CD4-positive, alpha-beta T cell treated with Interleukin-6 at 100 ng/mL for 8 hours (primary cell): ENCODE measurements around the gene SKIL.

ENCODE experiments used
- DNase-seq: peaks from one replicate; pipeline ENCODE4 v3.0.0-alpha.2; 2020; ENCODE audit warnings: mixed read lengths, low spot score

SKIL gene

DNA sequence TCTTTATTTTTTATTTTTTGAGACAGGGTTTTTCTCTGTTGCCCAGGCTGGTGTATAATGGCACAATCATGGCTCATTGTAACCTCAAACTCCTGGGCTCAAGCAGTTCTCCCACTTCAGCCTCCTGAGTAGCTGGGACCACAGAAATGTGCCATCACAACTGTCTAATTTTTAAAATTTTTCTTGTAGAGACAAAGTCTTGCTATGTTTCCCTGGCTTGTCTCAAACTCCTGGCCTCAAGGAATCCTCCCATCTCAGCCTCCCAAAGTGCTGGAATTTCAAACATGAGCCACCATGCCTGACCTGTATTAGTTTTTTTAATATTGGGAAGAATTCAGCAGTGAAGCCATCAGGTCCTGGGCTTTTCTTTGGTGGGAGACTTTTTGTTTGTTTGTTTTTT is 47.6 kb downstream of the SKIL start:
- DNase-seq = no peak

DNA sequence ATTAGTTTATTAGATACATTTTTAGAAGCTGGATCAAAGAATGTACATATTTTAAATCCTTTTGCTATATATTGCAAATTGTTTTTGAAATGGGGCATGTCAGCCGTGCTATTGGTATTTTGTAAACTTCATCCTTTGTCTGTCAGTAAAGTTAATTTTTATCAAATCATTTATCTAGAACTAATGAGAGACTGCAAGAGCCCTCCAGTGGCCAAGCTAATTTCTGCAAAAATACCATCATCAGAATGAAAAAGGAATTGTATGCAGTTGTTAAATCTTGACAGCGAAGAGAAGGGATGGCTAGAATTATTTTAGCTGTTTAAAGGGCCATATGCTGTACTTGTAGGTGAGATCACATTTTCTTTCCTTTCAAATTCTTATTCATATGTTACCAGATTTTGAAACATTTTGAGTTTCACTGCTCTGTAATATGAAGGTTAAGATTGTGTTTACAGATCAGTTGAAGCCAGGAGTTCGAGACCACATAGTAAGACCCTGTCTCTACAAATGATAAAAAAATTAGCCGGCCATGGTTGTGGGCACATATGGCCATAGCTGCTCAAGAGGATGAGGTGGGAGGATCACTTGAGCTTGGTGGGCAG is 53.0 kb downstream of the SKIL start:
- no peak for DNase-seq

DNA sequence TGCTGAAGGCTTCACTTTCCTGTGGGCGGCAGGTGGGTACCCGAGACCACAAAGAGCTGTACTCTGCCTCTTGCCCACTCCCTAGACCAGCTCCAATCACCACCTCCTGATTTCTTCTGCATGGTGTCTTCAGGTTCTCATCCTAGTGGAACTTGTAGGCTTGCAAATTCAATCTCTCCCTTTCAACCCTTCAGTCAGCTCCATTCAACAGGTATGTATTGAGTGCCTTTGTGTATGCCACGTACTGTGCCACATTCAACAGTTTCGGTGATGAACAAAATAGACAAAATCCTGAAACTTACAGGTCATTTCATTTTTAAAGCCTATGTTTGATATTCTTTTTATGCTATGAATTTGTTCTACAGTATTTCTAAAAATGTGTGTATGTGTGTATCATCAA is 55.8 kb downstream of the SKIL start:
- no peak for DNase-seq

DNA sequence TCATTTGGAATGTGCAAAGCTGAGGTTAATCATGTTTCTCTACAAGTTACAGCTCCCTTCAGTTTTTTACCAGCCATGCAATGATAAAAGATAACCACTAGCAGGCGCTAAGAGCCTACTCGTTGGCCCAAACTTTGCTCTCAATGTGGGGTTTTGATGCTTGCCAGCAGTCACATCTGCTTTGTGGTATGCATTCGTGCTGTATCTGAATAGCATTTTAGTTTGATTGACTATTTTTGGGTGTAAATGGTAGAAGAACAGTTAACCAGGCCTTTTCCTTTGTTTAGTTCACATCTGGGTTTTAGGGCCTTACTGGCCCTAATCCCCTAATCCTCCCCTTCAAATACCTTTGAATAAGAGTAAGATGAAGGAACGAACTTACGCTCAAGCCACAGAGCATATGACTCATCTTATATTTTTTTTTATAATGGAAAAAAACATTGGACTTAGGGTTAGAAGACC is 56.7 kb downstream of the SKIL start:
- DNase-seq = peak; percentile 32

DNA sequence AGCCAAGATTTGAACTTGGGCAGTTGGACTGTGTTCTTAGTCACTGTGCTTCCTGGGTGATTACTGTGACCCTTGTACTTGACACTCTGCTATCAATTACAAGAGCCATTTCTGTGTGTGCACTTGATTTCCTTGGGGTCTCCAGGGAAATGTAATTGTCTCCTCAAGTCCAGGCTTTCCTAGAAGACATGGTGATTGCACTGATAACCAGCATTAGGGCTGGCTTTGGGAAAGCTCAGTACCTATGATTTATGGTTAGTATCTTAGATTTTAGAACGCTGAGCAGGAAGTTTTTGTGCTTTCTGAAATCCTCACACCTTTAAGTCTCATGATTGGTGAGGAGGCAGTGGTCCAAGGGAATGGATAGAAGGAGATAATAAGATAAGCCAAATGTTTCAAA is 59.6 kb downstream of the SKIL start:
- no peak for DNase-seq

DNA sequence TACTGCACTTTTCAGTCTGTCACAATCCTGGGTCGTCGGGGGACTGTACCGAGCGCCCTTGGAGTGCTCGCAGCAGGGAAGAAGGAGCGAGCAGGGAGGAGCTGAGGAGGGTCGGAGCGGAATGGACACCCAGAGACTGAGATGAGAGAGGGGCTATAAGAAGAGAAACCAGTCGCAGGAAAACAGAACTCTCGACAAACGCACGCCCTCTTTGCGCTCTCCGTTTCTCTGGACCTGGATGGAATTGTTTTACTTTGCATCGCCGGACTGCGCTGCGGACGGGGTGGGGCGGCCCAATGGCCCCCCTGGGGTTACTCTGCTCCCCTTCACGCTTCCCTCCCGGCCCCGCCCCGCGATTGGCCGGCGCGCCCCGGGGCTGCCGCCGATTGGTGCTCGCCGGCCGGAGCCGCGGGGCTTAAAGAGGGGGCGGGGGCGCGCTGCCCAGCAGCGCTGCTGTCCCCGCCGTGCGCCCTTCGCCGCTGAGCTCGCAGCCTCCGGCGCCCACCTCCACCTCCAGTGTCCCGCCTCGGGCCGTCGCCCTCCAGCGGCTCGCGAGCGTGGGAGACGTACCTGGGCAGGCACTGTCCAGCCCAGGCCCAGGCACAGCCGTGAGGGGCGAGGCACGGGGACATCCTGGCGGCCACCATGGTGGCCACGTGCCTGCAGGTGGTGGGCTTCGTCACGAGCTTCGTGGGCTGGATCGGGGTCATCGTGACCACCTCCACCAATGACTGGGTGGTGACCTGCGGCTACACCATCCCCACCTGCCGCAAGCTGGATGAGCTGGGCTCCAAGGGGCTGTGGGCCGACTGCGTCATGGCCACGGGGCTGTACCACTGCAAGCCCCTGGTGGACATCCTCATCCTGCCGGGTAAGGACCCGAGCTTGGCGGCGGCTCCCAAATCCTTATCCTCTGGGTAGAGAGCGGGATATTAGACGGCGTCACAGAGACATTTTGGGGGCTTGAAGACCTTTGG is 61.2 kb downstream of the SKIL start, which contains the start of gene CLDN11:
Gene CLDN11 (plus strand): TSS at position 447 of the 977 bp plus-strand sequence. CDS start 199 bp downstream, at position 646.
- no peak for DNase-seq

DNA sequence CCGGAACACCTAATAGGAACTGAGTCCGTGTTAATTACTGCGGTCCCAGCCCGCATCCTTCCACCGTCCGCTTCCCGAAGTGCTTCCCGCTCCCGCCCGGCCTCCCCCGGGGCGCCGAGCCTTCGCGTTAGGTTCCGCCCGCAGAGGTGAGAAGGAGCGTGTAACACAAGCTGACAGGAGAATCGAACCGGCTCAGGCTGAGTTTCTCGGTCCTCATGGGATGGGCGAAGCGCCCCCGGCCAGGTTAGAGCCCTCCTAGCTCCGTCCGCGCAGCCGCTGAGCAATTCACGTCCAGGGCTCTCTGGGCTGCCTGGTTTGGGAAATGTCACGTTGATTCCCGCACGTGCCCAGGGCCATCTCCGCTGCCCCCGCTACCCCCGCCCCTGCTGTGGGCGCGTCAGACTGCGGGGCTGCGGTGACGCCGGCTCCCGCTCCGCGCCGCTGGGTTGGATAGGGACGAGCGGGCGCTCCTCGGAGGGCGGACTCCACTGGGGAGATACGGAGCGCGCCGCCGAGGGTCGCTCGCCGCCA is 62.1 kb downstream of the SKIL start:
- no peak for DNase-seq

DNA sequence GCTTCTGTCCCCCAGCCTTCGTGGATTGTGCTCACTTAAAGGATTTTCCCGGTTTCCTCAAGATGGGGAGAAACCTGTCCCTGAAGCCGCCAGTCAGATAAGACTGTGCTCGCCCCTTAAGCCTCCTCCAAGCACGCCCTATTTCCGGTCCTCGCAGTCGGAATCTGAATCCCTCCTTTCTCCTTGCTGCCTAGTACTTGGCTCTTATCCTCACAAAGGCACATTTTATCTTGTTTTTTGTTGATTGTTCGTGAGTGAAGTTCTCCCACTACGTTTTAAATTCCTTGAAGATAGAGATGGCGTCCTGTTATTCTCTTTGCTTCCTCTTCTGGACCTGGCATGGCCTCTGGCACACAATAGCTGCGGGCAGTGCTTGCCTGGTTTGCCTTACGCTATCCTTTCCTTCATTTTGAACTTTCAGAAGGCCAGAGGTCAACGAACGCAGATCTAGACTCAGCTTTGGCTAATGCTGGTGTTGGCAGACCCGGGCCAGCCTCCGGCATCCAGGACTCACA is 62.8 kb downstream of the SKIL start:
- no peak for DNase-seq

DNA sequence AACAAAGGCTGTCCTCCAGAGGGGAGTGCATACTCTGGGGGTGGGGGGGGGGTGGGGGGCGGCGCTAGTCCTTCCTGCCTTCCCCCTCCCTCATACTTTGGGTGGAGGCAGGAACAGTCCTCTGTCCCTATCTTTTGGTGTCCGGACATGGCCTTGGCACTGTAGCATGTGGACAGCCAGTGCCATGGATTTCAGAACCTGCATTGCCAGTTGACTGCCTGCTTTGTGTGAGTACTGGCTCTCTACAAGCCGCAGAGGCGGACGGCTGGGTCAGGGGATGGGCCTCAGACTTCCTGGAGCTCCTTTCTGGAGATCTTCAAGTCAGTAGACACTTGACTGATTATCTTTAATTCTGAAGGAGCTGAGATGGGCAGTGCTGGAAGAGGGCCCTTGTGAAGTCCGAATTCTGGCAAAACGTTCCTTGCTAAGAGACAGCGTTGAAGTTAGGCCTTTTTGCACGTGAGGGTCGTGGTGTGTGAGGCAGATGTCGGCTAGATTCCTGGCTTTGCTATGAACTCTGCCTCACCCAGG is 63.7 kb downstream of the SKIL start:
- no peak for DNase-seq

DNA sequence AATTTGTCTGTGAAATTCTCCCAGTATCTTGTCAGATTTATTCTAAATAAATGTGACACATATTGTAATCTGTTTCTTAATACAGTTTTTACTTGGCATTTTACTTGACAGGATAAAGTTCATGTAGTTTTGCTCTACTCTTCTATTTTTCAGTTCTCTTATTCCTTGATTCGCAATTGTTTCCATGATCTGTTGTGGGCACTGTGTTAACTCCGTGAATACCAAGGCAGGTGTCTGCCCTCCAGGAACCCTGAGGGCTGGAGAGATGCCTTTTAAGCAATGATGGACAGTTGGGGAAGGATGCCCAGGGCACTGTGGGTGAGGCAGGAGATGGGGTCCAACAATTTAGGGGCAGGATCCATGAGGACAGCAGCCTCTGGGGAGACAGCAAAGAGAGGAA is 64.2 kb downstream of the SKIL start:
- DNase-seq = no peak

DNA sequence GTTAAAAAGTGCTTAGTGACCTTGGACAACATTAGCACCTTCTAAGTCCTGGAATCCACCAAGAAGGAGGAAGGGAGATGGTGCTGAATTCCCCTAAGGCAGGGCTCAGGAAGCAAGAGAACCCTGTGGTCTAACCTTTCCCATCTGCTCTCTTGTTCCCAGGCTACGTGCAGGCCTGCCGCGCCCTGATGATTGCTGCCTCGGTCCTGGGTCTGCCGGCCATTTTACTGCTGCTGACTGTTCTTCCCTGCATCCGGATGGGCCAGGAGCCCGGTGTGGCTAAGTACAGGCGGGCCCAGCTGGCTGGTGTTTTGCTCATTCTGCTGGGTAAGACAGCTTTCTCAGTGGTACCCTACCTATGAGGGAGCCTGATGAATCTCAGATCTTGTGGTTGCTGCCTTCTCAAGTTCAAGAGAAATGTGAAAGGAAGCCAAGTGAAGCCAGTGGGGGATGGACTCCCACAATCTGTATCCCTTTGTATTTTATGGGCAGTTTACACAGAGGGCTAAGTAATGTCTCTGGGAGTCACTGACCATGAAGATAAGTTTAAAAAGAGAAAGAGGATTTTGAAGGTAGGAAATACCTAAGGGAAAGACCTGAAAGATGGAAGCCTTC is 65.6 kb downstream of the SKIL start:
- no peak for DNase-seq

DNA sequence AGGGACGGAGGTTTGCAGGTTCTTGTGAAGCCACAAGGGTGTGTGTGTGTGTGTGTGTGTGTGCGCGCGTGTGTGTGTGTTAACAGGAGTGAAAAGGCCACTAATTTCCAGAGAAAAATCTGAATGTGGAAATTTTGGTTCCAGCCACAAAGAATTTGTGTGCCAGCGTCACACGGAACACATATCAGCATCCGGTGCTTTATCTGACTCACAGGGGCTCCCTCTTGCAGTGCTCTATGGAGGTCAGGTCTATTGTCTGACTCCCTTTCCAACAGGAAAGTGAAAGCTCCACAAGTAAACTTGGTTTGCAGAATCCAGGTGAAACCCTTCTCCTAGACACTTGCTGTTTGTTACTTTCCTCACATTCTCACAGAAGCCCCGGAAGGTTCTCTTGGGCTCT is 67.4 kb downstream of the SKIL start:
- no peak for DNase-seq

DNA sequence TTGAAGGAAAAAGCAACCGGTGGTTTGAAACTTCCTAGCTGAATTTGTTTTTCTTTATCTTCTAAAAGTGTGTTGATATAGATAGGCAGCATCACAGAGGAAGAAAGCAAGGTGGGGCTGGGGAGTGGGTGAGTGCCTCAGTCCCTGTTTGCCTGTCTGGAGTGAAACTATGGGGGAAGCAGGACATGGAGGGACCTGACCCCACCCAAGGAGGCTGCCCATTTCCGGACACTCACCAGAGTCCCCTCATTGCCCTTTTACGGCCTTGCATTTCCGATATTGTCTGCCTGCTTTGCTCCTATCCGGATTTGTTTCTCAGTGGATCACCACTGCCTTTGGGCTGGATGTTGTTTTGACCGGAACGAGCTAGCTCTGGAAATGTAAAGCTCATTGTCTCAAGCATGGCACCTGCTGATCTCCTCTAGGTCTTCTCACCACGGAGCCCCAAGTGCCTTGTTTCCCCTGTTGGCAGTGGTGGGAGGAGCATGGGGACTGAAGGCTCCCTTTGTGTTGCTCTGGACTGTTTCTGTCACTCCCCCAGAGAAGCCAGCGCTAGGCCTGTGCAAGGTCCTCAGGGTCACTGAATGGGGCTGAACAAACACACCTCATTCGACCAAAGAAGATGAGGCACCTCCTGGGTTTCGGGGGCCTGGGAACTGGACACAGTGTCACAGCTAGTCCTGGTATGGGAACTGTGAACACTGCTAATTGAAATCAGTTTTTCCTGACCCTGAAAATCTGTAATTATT is 68.2 kb downstream of the SKIL start:
- DNase-seq = no peak

DNA sequence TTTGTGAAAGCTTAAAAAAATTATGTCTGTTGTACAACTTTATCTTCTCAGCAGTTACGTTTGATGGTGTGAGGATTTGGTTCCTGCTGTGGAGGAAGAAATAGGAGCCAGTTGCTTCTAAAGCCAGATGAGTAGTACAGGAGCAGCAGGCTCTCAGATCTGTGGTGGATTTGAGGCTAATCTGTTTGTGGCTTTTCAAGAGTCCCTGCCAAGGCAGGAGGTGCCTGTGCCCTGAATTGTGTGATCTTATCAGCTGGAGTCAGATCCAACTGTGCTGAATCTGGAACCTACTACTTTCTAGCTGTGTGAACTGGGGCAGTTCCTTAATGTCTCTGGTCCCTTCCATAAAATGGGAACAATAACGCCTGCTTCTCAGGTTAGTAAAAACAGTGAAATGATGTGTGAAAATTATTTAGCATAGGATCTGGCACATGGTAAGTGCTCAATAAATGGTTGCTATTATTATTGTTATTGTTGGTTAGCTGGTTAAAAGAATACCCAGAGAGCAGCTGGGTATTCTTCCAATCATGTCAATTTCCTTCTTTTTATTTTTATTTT is 68.8 kb downstream of the SKIL start:
- no peak for DNase-seq

DNA sequence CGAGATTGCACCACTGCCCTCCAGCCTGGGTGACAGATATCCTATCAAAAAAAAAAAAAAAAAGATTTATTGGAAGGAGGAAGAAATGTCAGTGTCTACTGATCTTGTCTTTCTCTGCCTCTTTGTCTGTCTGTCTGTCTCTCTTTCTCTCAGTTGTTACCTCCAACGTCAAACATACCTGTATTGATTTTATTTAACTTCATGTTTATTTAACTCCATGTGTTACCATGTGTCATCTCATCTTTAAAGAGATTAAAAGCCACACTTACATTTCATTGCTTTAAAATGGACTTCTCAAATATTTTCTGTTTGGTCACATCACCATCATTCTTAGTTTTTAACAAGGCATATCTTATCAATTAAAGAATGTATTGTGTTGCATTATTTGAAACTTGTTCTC is 70.6 kb downstream of the SKIL start:
- DNase-seq = no peak

DNA sequence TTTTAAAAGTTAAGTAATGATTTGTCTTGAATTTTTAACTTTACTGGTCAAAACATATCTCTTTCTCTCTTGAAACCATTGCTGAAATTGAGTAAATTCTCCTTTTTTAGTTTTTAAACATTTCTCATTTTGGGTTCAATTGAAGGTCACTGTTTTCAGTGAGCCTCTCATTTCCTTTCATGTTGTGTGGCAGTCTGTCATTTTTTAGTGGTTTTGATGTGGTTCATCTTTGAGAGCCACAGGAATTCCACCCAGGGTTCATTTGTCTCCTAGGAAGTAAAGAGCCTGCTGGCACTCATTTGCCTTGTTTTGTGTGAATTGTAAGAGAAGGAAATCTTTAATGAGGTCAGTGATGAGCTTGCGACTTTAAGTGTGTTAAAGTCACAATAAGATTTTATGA is 71.5 kb downstream of the SKIL start:
- no peak for DNase-seq

DNA sequence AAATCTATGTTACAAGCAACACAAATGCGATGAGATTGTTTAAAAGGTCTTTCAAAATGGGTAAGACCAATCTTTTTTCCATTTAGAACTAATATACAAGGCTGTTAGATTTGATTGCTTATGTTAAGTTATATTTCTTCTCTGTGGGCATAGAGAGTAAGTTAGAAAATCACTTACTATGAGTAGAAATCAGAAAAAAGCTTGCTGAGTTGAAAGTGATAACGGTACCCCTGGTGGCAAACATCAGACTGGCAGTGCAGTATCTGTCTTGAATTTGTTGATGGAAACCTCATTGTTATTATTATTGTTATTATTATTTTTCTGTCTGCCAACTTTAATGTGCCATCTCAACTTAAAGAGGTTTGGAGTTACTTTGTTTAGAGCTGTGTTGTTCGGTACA is 73.5 kb downstream of the SKIL start:
- DNase-seq = no peak

DNA sequence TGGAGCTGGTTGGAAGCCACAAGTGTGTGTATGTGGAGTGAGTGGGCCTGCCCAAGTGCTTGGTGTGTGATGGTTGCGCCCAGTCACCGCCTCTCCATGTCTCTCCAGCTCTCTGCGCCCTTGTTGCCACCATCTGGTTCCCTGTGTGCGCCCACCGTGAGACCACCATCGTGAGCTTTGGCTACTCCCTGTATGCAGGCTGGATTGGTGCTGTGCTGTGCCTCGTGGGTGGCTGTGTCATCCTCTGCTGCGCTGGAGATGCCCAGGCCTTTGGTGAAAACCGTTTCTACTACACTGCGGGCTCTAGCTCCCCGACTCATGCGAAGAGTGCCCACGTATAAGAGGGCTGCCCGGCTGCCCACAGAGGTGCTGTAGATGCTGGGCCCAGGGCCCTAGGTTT is 74.9 kb downstream of the SKIL start:
- no peak for DNase-seq

DNA sequence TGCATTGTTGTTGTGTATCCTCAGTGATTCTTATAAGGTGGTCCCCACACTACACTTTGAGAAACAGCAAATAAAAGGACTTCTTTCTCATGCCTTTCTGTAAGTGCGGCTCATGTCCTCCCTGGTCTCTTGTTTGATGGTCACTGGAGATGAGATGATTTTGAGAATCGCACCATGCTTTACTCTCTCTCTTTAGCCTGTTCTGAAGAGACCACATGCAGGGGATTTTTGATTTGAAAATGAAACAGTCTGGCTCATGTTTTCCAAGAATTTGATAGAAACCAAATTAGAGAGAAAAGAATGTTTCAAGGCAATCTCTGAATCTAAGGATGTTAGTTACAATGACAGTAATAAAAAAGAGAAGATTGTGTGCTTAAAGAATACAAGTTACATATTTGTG is 79.2 kb downstream of the SKIL start:
- no peak for DNase-seq

DNA sequence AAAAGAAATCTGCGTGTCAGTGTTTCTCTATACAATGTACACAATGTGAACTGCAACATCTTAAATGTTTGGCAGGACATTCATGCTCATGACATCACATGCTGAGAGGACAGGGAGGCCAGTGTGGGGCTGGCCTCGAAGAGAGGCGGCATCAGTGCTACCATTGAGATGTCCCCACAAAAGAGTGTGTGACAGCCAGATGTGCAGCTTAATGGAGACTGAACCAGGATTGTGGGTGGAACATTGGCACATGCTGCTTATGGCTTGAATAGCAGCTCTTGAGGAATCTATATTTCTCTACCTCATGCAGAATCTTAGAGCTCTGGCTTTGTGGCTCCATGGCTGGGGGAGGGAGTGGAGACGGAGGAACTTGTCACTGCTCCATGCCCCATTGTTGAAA is 79.7 kb downstream of the SKIL start:
- DNase-seq = no peak
